Aorta (tissue), 5 donors: ENCODE measurements around the gene SRRD. TPM values are rescaled to one million over a fixed set of nuclear protein-coding genes. Genes with fewer than 3 reads are reported as not detected.

Experiments used
- ATAC-seq: fragments of 200-7000 bp; cut with Tn5 transposase; one replicate; pipeline ENCODE4 v1.9.1; 2022; ENCODE audit warnings: moderate library complexity; ENCODE audit not compliant: low FRiP score
- DNase-seq, 2 donors: peaks; one replicate each; pipeline ENCODE4 v3.0.0-alpha.2; 2020
- H3K27ac ChIP-seq, 2 donors: one replicate each; pipeline ENCODE4 v1.5.1; 2013; ENCODE audit warnings: low read length in 2 of 2, mild to moderate bottlenecking in 2 of 2, moderate library complexity in 2 of 2, control low read depth in 1 of 2, inconsistent platforms in 1 of 2, low read depth in 1 of 2
- H3K27me3 ChIP-seq, 2 donors: one replicate each; pipeline ENCODE4 v1.6.1; 2013; ENCODE audit warnings: control low read depth in 1 of 2, low read length in 1 of 2, mild to moderate bottlenecking in 1 of 2, moderate library complexity in 1 of 2; ENCODE audit not compliant: insufficient read depth in 2 of 2, control insufficient read depth in 1 of 2
- H3K36me3 ChIP-seq, 2 donors: one replicate each; pipeline ENCODE4 v1.6.1; 2013; ENCODE audit warnings: control low read depth in 1 of 2, low read length in 1 of 2, mild to moderate bottlenecking in 1 of 2; ENCODE audit not compliant: insufficient read depth in 2 of 2, control insufficient read depth in 1 of 2
- H3K4me1 ChIP-seq, 2 donors: one replicate each; pipeline ENCODE4 v1.6.1; 2013; ENCODE audit warnings: low read length in 2 of 2, control low read depth in 1 of 2, mild to moderate bottlenecking in 1 of 2, moderate library complexity in 1 of 2; ENCODE audit not compliant: insufficient read depth in 2 of 2, control insufficient read depth in 1 of 2
- H3K4me3 ChIP-seq, 2 donors: one replicate each; pipeline ENCODE4 v1.5.1; 2013; ENCODE audit warnings: low read length in 2 of 2, control low read depth in 1 of 2, mild to moderate bottlenecking in 1 of 2
- H3K9me3 ChIP-seq: one replicate; pipeline ENCODE4 v1.6.1; 2013; ENCODE audit warnings: mild to moderate bottlenecking, low read length; ENCODE audit not compliant: control insufficient read depth
- WGBS, 2 donors: extraction: QIAGEN DNeasy Blood & Tissue Kit; methylation state at CpG; one replicate each; pipeline ENCODE4 v1.1.7; 2013; 5-methylcytosine and 5-hydroxymethylcytosine counted together
- intact Hi-C, 2 donors: fragments of 100-400 bp; cut with DNase I; formaldehyde crosslinking; loops; one replicate each; pipeline versions ENCODE4 v1.14.2 to v1.15.0; 2022
- polyA plus RNA-seq, 2 donors: library from polyadenylated mRNA; stranded (reverse); fragments of 200-250 nt; gene quantifications; one replicate each; pipeline ENCODE4 v1.2.3, GENCODE V29; 2013
- total RNA-seq, 2 donors: library from RNA; stranded (reverse); fragmentation: NEBNext Ultra II Directional; extraction: Animal tissue kit (Norgen Biotek cat#: 25700); gene quantifications; one replicate each; pipeline ENCODE4 v1.2.1, GENCODE V29; 2021
- donor health status: healthy with polysubstance abuse.
- donor health status: Bipolar disorder and iron deficiency.
- donor health status: DM: no; HTN: no; CAD: no.
- donor health status: DM: no; HTN: no; CAD: no.
- donor health status: DM: yes; HTN: yes; CAD: no.

SRRD gene
- total and polyA plus RNA-seq, 4 donors = 3.6 to 18.4 (median 9.7) TPM

DNA sequence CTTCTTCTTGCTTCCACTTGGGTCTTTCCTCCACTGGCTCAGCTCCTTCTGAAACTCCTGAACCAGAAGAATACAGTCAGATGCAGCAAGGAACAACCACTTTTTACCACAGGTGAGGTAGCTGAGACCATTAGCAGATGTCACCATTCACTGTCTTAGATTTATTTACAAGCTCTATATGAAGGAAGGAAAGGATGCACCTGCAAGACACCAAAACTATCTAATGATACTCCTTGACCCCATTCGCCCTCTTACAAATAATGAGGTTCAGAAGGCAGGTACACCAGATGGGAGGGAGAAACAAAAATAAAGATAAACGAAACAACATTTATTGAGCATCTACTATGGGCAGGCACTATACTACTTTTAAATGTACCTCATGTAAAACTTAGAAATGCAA is 18.3 kb downstream of the SRRD start:
- no peak overlapping the region for H3K4me3 ChIP-seq
- 91 to 93% methylated on average over 2 of the region's 2 CpGs for WGBS, 2 donors
- no peaks in the 10 kb centered on the region for H3K4me1 ChIP-seq
- H3K27me3 ChIP-seq = no peaks in the 10 kb centered on the region
- DNase-seq (no peak), ATAC-seq (no peak)
- no peak overlapping the region for H3K27ac ChIP-seq
- peaks cover 14 to 22% of the 10 kb centered on the region in 2 donors for H3K36me3 ChIP-seq
- intact Hi-C loops = no loop called here
- no peaks in the 10 kb centered on the region for H3K9me3 ChIP-seq

DNA sequence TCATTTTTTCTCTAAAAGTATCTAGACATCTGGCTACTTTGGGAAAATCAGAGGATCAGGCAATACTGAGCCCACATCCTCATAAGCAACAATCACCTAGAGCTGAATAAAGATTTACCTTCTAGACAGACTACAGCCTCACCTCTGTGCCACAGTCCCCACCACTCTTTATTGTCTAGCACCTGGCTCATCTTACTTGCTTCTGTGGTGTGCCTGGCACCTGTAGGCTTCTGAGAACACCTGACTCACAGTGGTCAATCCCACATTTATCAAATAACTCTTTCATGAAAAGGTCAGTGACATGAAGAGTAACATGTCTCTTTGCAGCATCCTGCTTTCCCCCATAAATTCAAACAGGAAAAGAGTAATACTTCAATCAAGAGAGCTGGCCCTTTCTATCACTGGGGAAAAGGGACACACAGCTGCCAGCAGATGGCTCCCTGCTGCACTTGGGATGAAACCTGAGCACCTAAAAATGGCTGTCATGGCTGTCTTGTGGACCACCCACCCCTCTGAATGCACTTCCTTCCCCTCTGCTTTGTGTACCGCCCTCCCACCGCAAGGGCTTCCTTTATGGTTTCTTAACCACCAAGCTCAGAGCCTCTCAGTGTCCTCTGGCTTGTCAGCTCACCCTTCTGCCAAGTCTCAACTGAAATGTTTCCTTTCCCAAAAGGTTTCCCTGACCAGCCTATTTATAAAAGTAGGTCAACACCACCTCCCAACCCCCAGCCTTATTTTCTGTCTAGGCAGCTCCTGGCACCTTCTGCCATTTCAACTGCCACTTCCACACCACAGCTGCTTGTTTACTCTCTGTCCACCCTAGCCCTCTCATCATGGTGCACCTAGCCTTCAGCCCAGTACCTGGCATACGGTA is 19.2 kb downstream of the SRRD start:
- DNase-seq (peak in 1 of 2 donors; percentile 60), ATAC-seq (no peak)
- Histone ChIP-seq H3K9me3 (no peaks in the 10 kb centered on the region), H3K27me3 (no peaks in the 10 kb centered on the region), H3K27ac (peak overlapping the region in 1 of 2 donors; percentile 9), H3K4me3 (no peak overlapping the region), H3K36me3 (peaks cover 14 to 22% of the 10 kb centered on the region in 2 donors), H3K4me1 (no peaks in the 10 kb centered on the region)
- intact Hi-C loops = no loop called here
- 39 to 43% methylated on average over 3 of the region's 3 CpGs for WGBS, 2 donors

DNA sequence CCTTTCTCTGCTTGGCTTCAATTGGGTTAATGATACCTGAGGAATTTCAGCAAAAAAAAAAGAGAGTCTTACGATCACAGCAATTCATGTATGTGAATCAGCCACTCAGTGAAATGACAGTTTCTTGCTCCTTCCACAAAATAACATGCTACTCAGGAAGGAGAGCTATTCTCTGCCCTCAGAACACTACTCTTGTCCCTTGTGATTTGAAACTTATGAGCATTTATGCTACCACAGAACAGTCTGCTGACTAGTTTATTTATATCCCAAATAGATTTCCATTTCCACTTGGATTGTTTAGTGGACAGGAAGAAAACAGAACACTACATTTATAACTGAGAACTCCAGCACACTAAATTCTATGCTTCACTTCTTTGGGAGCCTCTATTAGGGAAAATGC is 20.1 kb downstream of the SRRD start:
- Histone ChIP-seq H3K4me3 (no peak overlapping the region), H3K9me3 (no peaks in the 10 kb centered on the region), H3K27me3 (no peaks in the 10 kb centered on the region), H3K27ac (no peak overlapping the region), H3K4me1 (no peaks in the 10 kb centered on the region), H3K36me3 (peaks cover 14 to 22% of the 10 kb centered on the region in 2 donors)
- WGBS, 2 donors = 59 to 63% methylated on average over 1 of the region's 1 CpG
- ATAC-seq (no peak), DNase-seq (no peak)
- intact Hi-C loops = no loop called here

DNA sequence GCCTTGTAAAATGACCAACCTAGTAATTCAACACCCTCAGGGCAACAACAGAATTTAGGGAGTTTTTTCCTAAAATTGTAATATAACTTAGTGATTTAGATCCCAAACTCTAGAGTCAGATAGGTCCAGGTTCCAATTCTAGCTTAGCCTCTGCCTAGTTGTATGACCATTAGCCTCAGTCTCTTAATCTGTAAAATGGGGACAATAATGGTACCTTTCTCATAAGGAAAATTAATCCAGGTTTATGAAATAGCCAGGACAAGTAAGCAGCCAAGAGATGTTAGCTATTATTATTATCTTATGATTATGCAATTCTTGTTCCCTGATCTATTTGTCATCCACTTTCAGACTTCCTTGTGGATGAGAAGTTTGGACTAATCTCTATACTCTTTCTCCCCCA is 24.5 kb downstream of the SRRD start:
- H3K27ac ChIP-seq = no peak overlapping the region
- intact Hi-C loops = no loop called here
- no peak overlapping the region for H3K4me3 ChIP-seq
- peaks cover 0 to 4% of the 10 kb centered on the region in 2 donors for H3K4me1 ChIP-seq
- H3K9me3 ChIP-seq = no peaks in the 10 kb centered on the region
- DNase-seq = no peak
- no peaks in the 10 kb centered on the region for H3K27me3 ChIP-seq
- ATAC-seq = no peak
- H3K36me3 ChIP-seq = peaks cover 14 to 19% of the 10 kb centered on the region in 2 donors

DNA sequence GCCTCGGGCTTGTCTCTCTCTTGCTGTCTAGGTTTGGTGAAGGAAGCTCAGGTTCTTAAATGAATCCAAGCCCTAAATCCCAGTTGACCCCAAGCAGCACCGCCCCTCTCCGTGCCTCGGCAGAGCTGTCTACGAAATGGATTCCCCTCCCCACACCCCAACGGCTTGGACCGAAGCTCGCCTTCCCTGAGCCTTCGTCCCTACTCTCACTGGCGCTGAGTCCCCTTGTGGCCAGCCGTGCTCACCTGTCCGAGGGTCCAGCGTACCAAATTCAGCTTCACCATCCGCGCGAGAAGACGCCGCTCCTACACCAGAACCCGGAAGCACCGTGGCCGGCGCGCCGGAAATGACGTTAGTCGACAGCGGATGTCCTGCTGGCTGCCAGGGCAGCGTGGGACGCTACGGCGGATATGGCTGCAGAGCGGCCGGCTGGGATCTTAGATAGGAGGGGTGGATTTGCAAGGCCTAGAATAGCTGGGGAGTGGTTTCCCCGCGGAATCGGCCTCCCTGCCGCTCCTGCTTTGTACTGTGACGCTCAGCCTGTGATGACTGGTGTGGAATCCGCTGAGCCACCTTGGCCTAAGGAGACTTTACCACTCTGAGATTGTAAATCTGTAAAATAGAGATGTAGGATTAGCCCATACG is 28.6 kb downstream of the SRRD start, which contains the start of gene TFIP11:
Gene TFIP11, minus strand, starts transcription at position 325 of the 645 bp plus-strand sequence. CDS start 2,201 bp downstream, outside the sequence.
- Histone ChIP-seq H3K27ac (peak within 1 kb of the TSS; percentile 33), H3K27me3 (no peaks in the 10 kb centered on the region), H3K36me3 (peaks cover 0 to 9% of the 10 kb centered on the region in 2 donors), H3K9me3 (no peaks in the 10 kb centered on the region), H3K4me3 (peak within 1 kb of the TSS; percentile 45 to 79), H3K4me1 (peaks cover 0 to 4% of the 10 kb centered on the region in 2 donors)
- 0 to 1% methylated on average over 40 of the region's 40 CpGs for WGBS, 2 donors
- DNase-seq = peak; percentile 96 to 99
- ATAC-seq = peak; percentile 96
- intact Hi-C loops = loop anchor here (2.0 kb wide), 1 partner anchor 79 kb away; the partner anchor contains the start of gene TPST2 (in 2 of the 2)

DNA sequence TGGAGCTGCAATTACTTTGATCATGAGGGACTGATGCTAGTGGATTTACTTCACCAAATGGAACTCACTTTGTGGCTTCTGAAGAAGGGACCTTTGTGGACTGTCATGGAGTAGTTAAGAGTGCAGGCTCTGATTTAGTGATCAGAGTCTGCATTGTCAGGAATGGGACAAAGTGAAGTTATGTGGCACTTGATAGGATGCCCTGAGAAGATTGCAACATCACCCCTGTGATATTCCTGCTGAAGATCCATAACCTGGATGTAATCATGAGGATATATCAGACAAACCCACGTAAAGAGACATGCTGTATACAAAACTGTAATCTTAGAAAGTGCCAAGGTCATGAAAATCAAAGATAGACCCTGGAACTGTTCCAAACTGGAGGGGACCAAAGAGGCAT is 30.2 kb downstream of the SRRD start:
- ATAC-seq = no peak
- H3K27me3 ChIP-seq = no peaks in the 10 kb centered on the region
- H3K27ac ChIP-seq = no peak overlapping the region
- H3K36me3 ChIP-seq = peaks cover 0 to 6% of the 10 kb centered on the region in 2 donors
- 63 to 68% methylated on average over 1 of the region's 1 CpG for WGBS, 2 donors
- no peak overlapping the region for H3K4me3 ChIP-seq
- H3K9me3 ChIP-seq = no peaks in the 10 kb centered on the region
- intact Hi-C loops = loop anchor here (2.0 kb wide), 1 partner anchor 77 kb away; the partner anchor contains the start of gene TPST2 (in 2 of the 2)
- no peak for DNase-seq
- peaks cover 0 to 4% of the 10 kb centered on the region in 2 donors for H3K4me1 ChIP-seq

DNA sequence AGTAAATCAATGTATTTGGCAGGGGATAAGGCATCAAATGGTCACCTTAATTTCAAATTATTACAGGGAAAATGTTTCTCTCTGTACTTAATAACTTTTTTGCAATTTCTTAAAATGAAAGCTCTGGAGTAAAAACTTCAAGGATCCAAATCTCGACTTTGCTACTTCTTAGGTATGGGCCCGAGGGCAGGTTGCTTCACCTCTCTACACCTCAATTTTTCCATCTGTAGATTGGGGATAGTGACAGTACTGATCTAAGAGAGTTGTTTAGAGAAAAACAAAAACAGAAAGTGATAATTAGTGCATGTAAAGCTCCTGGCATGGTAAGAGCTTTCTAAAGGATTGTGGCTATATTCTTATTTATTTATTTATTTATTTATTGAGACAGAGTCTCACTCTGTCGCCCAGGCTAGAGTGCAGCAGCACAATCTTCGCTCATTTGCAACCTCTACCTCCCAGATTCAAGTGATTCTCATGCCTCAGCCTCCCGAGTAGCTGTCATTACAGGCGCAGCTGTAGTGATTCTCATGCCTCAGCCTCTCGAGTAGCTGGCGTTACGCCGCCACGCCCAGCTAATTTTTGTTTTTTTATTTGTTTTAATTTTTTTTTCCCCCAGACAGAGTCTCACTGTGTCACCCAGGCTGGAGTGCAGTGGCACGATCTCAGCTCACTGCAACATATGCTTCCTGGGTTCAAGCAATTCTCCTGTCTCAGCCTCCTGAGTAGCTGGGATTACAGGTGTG is 30.9 kb downstream of the SRRD start:
- H3K9me3 ChIP-seq = no peaks in the 10 kb centered on the region
- H3K4me3 ChIP-seq = no peak overlapping the region
- H3K36me3 ChIP-seq = peaks cover 0 to 3% of the 10 kb centered on the region in 2 donors
- 94 to 96% methylated on average over 12 of the region's 12 CpGs for WGBS, 2 donors
- H3K27ac ChIP-seq = no peak overlapping the region
- peaks cover 0 to 4% of the 10 kb centered on the region in 2 donors for H3K4me1 ChIP-seq
- no peak for ATAC-seq
- DNase-seq = no peak
- intact Hi-C loops = no loop called here
- H3K27me3 ChIP-seq = no peaks in the 10 kb centered on the region

DNA sequence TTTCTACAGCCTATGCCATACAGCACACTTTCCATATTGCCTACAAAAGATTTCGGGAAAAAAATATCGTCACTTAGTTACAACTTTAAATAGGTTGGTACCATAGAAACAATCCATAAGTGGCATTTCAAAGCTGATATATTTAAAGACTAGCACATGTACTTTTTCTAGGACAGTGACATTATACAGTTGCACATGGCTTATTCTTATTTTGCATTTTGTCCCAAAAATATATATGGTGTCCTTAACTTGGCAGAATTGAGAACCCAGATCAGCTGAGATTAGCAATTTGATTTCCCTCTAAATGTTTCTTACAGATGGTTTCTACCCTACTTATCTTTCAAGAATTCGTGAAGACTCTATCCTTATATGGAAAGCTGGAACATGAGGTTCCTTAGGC is 32.3 kb downstream of the SRRD start:
- no peaks in the 10 kb centered on the region for H3K36me3 ChIP-seq
- no peak overlapping the region for H3K27ac ChIP-seq
- H3K4me3 ChIP-seq = no peak overlapping the region
- peaks cover 0 to 4% of the 10 kb centered on the region in 2 donors for H3K4me1 ChIP-seq
- WGBS, 2 donors = 69 to 76% methylated on average over 3 of the region's 3 CpGs
- DNase-seq (no peak), ATAC-seq (no peak)
- H3K27me3 ChIP-seq = no peaks in the 10 kb centered on the region
- intact Hi-C loops = no loop called here
- H3K9me3 ChIP-seq = no peaks in the 10 kb centered on the region
